ENCODE measurements around the gene WFDC5.

The WFDC5 gene

GRCh38 chr20:45113865-45114264 is 1.1 kb downstream of the WFDC5 start:
- no peak for DNase-seq

DNA sequence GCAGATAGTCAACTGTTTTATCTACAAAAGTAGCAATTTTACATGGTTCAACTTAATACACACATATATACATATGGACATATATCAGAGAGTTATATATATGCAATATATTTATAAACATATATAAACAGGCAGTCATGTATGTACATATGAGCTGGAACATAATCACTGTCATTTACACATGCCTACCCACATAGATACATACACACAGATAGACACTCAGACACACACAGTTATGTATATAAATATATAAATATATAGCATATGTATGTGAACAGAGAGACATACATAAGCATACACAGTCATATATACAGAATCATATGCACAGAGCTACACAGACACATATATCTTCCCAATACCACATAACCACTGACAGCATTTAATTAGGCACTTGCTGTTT is 2.2 kb downstream of the WFDC5 start:
- no peak for DNase-seq

DNA sequence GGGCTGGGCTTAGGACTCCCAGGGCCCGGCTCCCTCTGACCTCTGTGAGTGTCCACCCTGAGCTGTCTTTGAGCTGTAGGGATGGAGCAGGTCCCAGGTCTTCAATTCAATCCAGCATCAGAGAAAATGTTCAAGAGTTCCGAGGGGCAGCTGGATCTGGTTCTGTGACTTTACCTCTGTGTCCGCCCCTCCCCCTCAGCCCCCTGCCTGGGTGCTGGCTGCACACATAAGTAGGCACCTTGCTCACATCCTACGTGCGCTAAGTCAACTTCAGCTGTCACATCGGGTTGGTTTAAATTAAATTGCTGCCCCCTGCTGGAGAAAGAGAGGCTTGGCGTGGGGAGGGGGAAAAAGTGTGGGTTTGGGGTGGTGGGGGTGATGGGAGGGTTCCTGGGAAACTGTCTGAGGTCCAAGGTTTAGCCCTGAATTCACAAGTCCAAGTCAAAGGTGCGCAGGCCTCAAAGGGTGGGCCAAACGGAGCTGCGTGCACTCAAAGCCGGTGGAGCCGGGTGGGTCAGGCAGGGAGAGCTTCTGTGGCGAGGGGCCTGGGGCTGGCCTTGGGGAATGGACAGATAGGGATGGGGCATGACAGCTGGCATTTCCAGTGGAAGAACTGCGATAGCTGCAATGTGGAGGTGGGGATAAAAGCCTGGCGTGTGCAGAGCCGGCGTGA is 3.0 kb downstream of the WFDC5 start:
- no peak for DNase-seq

DNA sequence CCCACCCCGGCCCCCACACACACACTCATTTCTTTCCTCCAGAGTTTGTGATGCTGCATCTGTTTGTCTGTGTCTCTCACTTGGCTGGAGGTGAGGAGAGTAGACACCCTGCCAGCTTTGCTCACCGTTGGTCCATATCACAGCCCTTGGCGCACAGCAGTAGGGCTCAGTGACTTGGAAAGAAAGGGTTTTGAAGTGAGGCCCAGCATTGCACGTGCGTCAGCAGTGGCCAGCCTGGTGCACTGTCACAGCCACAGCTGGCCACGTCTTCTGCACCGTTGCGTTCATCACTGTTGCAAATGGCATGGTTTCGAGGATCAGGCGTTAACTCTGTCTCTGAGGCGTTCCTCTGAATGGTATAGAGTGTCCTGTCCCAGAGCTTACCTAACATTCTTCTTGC is 3.7 kb downstream of the WFDC5 start:
- no peak for DNase-seq

GRCh38 chr20:45110301-45110700 is 4.7 kb downstream of the WFDC5 start:
- no peak for DNase-seq

DNA sequence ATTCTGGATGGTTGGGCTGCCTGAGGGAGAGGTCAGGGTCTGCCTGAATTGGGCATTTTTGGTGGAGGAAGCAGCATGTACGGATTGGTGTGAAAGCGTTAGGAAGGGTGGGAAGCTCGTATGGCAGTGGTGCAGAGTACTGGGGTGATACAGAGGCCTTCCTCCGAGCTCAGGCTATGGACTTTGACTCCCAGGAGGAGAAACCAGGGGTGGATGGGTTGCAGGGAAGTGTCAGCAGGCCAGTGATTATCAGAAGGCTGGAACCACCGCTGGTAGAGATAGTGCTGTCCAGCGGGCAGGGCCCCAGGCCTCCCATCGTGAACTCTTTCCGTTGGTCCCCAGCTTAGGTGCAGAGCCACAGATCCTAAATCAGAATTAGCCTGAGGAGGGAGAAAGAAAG is 5.3 kb downstream of the WFDC5 start:
- DNase-seq: no peak

GRCh38 chr20:45105317-45105716 is 9.7 kb downstream of the WFDC5 start:
- no peak for DNase-seq

GRCh38 chr20:45104786-45105185 is 10.2 kb downstream of the WFDC5 start:
- no peak for DNase-seq

DNA sequence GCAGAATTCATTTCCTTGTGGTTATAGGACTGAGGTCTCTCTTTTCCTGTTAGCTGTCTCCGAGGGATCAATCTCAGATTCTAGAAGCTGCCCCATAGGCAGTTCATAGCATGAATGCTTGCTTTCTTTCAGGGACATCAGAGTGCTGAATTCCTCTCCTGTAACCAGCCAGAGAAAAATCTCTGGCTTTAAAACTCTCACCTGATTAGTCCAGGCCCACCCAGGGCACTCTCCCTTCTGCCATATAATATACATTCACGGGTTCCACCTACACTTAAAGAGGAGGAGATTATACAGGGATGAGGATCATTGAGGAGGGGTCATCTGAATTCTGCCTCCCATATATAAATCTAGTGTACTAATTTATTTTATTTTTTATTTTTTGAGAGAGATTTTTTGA is 11.9 kb downstream of the WFDC5 start:
- no peak for DNase-seq

- DNase-seq: no peak
These were observed 13.6 kb downstream of the WFDC5 start for GRCh38 chr20:45101333-45101850.

GRCh38 chr20:45100563-45101245 is 14.3 kb downstream of the WFDC5 start, which contains the start of gene KCNS1:
KCNS1 (minus strand) TSS chr20:45101127; CDS start chr20:45099236, 1,891 bp downstream.
- no peak for DNase-seq

GRCh38 chr20:45098103-45098773 is 16.7 kb downstream of the WFDC5 start:
- no peak for DNase-seq

DNA sequence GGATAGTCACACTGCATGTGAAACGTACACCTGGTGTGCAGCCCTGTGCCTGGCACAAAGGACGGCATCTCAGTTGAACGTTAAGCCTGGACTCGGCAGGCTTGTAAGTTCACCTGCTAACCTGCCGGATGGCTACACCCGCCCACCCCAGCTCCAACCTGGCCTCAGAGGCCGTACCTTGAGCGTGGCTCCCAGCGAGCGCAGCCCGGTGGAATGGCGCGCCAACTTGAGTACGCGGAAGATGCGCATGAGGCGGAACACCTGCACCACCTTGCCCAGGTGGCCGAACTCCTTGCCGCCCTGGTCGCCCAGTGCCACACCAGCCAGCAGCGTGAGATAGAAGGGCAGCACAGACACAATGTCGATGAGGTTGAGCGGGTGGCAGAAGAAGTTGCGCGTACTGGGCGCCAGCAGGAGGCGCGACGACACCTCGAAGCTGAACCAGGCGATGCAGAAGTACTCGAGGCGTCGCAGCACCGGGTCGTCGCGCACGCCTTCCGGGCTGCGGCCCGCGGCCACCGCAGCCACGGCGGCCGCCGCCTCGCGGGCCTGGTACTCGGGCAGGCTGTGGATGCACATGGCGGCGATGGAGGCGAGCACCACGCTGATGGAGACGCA is 17.4 kb downstream of the WFDC5 start:
- DNase-seq: peak in 1 of 4 experiments; percentile 8

DNA sequence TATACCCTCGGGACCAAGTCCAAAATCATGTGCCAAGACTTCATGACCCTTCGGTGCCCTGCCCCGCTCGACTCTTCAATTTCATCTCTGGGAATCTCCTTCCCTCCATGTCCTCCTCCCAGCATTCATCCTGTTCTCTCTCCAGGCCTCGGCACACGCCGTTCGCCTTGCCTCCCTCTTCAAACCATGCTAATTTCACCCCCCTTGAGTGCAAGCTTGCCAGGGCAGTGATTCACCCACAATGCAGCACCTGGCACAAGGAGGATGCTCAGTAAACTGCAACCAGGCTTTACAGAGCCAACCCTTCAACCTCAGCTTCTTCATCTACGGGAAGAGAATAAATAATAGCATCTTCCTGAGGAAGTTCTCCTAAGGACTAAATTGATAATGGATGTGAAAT is 18.2 kb downstream of the WFDC5 start:
- no peak for DNase-seq

- DNase-seq: peak; percentile 18 to 35 (median 27)
These were observed 19.2 kb downstream of the WFDC5 start for GRCh38 chr20:45095805-45096238.

DNA sequence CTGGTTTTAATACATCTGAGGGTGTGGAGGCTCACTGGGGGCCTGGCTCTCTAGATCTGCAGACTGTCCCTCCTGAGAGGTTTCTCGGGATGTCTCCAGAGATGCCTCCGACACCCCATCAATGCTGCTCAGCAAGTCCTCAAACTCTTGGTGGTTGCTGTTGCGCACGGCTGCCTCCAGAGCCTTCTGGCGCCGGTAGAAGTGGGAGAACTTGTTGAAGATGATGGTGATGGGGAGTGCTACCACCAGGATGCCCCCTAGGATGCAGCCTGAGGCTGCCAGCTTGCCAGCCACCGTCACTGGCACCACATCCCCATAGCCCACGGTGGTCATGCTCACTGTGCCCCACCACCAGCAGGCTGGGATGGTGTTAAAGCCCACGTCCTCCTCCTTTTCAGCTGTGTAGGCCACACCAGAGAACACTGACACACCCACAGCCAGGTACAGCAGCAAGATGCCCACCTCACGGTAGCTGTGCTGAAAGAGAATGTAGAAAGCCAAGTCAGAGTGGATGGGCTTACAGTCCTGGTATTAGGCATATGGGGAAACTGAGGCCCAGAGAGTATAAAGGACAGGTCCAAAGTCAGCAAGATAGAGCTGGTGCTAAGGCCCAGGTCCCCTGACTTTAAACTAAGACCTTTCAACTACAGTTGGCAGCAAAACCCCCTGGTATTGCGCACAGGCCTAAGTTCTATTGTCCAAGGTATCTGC is 20.0 kb downstream of the WFDC5 start:
- no peak for DNase-seq

GRCh38 chr20:45094201-45094600 is 20.8 kb downstream of the WFDC5 start:
- no peak for DNase-seq

- no peak for DNase-seq
These were observed 22.1 kb downstream of the WFDC5 start for GRCh38 chr20:45092898-45093297.

- no peak for DNase-seq
These were observed 23.6 kb downstream of the WFDC5 start for GRCh38 chr20:45091366-45091765.

GRCh38 chr20:45090481-45090880 is 24.5 kb downstream of the WFDC5 start:
- no peak for DNase-seq

GRCh38 chr20:45088247-45088646 is 26.7 kb downstream of the WFDC5 start:
- no peak for DNase-seq

DNA sequence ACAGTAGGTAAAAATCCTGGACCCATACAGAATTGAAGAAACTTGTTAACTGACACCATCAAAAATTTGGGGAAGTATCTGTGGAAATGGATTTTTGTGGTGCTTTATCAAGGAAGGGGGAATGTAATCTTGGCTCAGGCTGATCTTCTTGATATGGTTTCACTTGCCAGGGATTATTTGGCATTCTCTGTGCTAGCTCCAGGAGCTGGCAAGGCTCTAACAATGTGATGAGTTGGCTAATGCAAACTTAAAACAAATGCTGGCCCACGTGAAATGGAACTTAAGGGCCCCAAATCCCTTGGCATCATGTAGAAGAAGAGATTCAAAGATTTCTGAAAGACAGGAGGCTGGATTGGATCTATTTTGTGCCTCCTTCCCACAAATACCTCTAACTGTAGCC is 27.2 kb downstream of the WFDC5 start:
- no peak for DNase-seq

Data from activated CD4-positive, CD25-positive, alpha-beta regulatory T cell (primary cell).